Thoracic aorta (tissue), 2 donors: ENCODE measurements around the gene COX7B2. TPM values are rescaled to one million over a fixed set of nuclear protein-coding genes. Genes with fewer than 3 reads are reported as not detected.

Source experiments
- ATAC-seq: fragments of 150-250 bp; one replicate; pipeline ENCODE4 v1.8.0; 2017; ENCODE audit warnings: low read depth; ENCODE audit not compliant: insufficient number of reproducible peaks, low FRiP score
- DNase-seq: peaks from one replicate; pipeline ENCODE4 v3.0.0-alpha.2; 2020; ENCODE audit warnings: low spot score
- H3K27ac ChIP-seq, 2 donors: fragments of 200-600 bp; sonication (generic); 1 replicate in 1 of 2; 2 replicates in 1 of 2; pipeline ENCODE4 v1.5.1; 2016; ENCODE audit warnings: mild to moderate bottlenecking in 2 of 2, moderate library complexity in 2 of 2
- H3K27me3 ChIP-seq: fragments of 200-600 bp; sonication (generic); replicated peaks from 2 replicates; pipeline ENCODE4 v1.6.0; 2016; ENCODE audit warnings: mild to moderate bottlenecking; ENCODE audit not compliant: insufficient read depth
- H3K36me3 ChIP-seq: fragments of 200-600 bp; sonication (generic); one replicate; pipeline ENCODE4 v1.5.1; 2016
- H3K4me1 ChIP-seq, 2 donors: fragments of 200-600 bp; sonication (generic); 1 replicate in 1 of 2; 2 replicates in 1 of 2; pipeline versions ENCODE4 v1.5.1 to v1.6.0; 2016; ENCODE audit warnings: low read depth in 2 of 2, mild to moderate bottlenecking in 1 of 2; ENCODE audit not compliant: control insufficient read depth in 1 of 2
- H3K4me3 ChIP-seq: fragments of 200-600 bp; sonication (generic); 2 replicates; pipeline ENCODE4 v1.5.1; 2016; ENCODE audit warnings: mild to moderate bottlenecking
- H3K9me3 ChIP-seq: fragments of 200-600 bp; sonication (generic); 2 replicates; pipeline ENCODE4 v1.5.1; 2016
- total RNA-seq, 2 donors: library from RNA; depleted of rRNA; stranded (reverse); fragments of >200 nt; gene quantifications; one replicate each; pipeline versions ENCODE4 v1.1.0 to v1.2.3, GENCODE V29; 2016
- TF ChIP-seq, protein P1 (sequence below): fragments of 200-600 bp; sonication (generic); IDR thresholded peaks from one replicate; pipeline ENCODE4 v1.5.1; 2019; ENCODE audit warnings: antibody characterized with exemption

COX7B2 gene, protein sequence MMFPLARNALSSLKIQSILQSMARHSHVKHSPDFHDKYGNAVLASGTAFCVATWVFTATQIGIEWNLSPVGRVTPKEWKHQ
- total RNA-seq, result not detected

DNA sequence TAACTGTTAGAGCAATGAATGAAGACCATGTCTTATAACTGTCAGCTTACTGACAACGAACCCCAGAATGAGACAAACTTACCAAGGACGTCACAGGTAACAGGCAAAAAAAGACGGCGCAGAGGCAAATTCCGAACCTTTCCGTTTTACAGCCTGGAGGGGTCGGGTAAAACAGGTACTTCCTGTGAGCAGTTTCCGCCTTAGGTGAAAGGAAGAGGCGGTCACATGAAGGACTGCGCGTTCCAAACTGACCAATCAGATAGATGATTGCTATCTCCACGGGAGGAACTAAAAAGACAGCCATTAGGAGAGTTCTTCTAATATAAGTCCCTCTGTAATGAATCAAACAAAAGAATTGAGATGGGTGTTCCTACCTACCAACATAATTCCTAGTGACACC, at the start of gene COX7B2:
Gene COX7B2, minus strand, starts transcription at position 168 of the 400 bp plus-strand sequence. CDS start 174,053 bp downstream, outside the sequence.
- H3K4me3 ChIP-seq, result no peak within 1 kb of the TSS
- no peaks in the 10 kb centered on the region for H3K27me3 ChIP-seq
- no peak within 1 kb of the TSS for H3K27ac ChIP-seq
- no peaks in the 10 kb centered on the region for H3K4me1 ChIP-seq
- H3K36me3 ChIP-seq, result no peaks in the 10 kb centered on the region
- ATAC-seq (no peak), DNase-seq (no peak)
- TF ChIP-seq, protein P1, sequence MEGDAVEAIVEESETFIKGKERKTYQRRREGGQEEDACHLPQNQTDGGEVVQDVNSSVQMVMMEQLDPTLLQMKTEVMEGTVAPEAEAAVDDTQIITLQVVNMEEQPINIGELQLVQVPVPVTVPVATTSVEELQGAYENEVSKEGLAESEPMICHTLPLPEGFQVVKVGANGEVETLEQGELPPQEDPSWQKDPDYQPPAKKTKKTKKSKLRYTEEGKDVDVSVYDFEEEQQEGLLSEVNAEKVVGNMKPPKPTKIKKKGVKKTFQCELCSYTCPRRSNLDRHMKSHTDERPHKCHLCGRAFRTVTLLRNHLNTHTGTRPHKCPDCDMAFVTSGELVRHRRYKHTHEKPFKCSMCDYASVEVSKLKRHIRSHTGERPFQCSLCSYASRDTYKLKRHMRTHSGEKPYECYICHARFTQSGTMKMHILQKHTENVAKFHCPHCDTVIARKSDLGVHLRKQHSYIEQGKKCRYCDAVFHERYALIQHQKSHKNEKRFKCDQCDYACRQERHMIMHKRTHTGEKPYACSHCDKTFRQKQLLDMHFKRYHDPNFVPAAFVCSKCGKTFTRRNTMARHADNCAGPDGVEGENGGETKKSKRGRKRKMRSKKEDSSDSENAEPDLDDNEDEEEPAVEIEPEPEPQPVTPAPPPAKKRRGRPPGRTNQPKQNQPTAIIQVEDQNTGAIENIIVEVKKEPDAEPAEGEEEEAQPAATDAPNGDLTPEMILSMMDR, result no peak
- no peaks in the 10 kb centered on the region for H3K9me3 ChIP-seq

DNA sequence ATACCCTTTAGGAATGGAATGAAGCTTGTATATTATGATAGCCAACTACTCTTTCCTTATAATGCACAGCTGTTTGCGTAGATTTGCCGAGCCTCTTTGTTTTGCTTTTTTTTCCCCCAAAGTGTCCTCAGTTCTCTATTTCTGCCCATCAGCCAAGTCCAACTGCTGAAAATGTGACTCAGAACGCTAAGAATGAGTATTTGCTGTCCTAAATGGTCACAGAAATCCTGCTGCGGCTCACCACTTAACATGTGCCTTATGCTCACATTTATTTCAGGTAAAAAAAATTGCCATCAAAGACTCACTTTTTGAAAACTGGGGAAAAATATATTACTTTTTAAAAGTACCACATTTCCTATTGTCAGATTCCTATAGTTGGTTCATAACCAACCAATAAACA, 47.4 kb upstream of the COX7B2 start:
- no peaks in the 10 kb centered on the region for H3K9me3 ChIP-seq
- TF ChIP-seq, protein P1, result no peak
- ATAC-seq (no peak), DNase-seq (no peak)
- H3K4me3 ChIP-seq, result no peak overlapping the region
- no peak overlapping the region for H3K27ac ChIP-seq
- H3K4me1 ChIP-seq, result no peaks in the 10 kb centered on the region
- no peaks in the 10 kb centered on the region for H3K36me3 ChIP-seq
- no peaks in the 10 kb centered on the region for H3K27me3 ChIP-seq

DNA sequence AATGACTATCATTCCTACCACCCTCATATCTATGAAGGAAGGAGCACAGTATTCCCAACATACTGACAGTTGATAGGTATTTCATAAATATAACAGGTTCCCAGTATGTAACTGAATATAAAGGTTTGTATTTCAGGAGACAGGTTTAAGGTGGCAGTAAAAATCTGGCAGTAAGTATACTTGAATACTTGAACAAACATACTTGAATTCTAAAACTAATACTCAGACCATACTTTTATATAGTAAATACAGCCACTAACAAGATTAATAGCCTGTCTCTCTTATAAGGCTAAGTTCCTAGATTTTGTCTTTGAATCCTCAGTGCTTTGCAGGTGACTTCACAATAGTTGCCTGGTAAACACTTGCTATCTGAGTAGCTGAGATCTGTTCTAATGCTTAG, 46.6 kb upstream of the COX7B2 start:
- Histone ChIP-seq H3K4me3 (no peak overlapping the region), H3K36me3 (no peaks in the 10 kb centered on the region), H3K9me3 (no peaks in the 10 kb centered on the region), H3K4me1 (no peaks in the 10 kb centered on the region), H3K27me3 (no peaks in the 10 kb centered on the region), H3K27ac (no peak overlapping the region)
- TF ChIP-seq, protein P1, result no peak
- DNase-seq (no peak), ATAC-seq (no peak)

DNA sequence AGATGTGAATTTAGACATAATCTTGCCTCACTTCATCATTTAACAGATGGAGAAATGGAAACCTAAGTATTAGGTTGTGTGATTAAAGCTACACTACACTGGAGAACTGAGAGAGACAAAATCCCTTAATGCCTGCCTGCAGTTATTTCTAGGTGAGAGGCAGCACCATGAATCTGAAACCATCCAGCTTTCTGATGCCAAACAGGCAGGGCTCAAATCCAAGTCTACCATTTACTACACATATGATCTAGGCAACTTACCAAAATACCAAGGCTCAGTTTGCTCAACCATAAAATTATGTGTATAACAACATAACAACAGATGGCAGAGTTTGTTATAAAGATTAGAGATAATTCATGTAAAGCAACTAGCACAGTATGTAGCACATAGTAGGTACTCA, 45.6 kb upstream of the COX7B2 start:
- Histone ChIP-seq H3K27me3 (no peaks in the 10 kb centered on the region), H3K4me1 (no peaks in the 10 kb centered on the region), H3K27ac (no peak overlapping the region), H3K9me3 (no peaks in the 10 kb centered on the region), H3K36me3 (no peaks in the 10 kb centered on the region), H3K4me3 (no peak overlapping the region)
- ATAC-seq (no peak), DNase-seq (no peak)
- TF ChIP-seq, protein P1, result no peak

DNA sequence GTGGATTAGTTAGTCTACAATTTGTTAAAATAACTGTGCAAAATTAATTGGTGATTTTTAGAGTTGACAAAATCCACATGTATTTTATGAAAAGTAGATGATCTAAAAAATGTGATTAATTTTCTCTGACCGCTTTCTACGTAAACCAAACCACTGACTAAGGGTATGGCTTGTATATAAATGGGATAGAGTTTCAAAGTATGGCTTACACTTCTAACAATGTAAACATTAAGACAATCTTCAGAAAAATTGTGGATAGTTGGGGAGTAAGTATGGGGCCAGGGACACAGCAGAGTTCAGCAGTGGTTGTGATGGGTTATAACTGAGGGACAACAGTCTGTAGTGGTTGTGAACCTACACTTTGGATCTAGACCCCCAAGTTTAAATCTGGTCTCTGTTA, 44.5 kb upstream of the COX7B2 start:
- no peaks in the 10 kb centered on the region for H3K4me1 ChIP-seq
- H3K36me3 ChIP-seq, result no peaks in the 10 kb centered on the region
- no peak overlapping the region for H3K4me3 ChIP-seq
- TF ChIP-seq, protein P1, result no peak
- no peak for ATAC-seq
- H3K9me3 ChIP-seq, result no peaks in the 10 kb centered on the region
- no peaks in the 10 kb centered on the region for H3K27me3 ChIP-seq
- no peak for DNase-seq
- H3K27ac ChIP-seq, result no peak overlapping the region
